GM12878 (cell line): Measurements from ENCODE around the gene BPIFB3. TPM values are rescaled to one million over a fixed set of nuclear protein-coding genes. Genes with fewer than 3 reads are reported as not detected.

Source experiments
- ATAC-seq: fragments of 200-7000 bp; cut with Tn5 transposase; 3 replicates; pipeline ENCODE4 v1.9.1; 2020; ENCODE audit warnings: mild to moderate bottlenecking, moderate library complexity
- BruUV-seq: library from RNA; stranded (reverse); fragments of 400-500 nt; replicated peaks from 2 replicates; lab custom pipeline; 2021; lab: Mats Ljungman, UMichigan
- CTCF ChIA-PET: fragments of 300-600 bp; sonication (Branson Sonifier 250); formaldehyde crosslinking; extraction: SDS; loops from one replicate; lab custom pipeline; 2021; ENCODE audit warnings: inconsistent platforms; lab: Yijun Ruan, JAX
- POLR2A ChIA-PET: fragments of 350-600 bp; formaldehyde crosslinking; extraction: SDS; loops from one replicate; lab custom pipeline; 2021; ENCODE audit warnings: inconsistent platforms; lab: Charles Lee
- RAD21 ChIA-PET: fragments of 300-600 bp; sonication (Branson Sonifier 250); formaldehyde crosslinking; loops from one replicate; lab custom pipeline; 2023; ENCODE audit warnings: antibody characterized with exemption; ENCODE audit not compliant: unreplicated experiment; lab: Charles Lee
- SMC1A ChIA-PET: fragments of 300-600 bp; sonication (Branson Sonifier 250); formaldehyde crosslinking; loops from one replicate; lab custom pipeline; 2023; ENCODE audit not compliant: unreplicated experiment, uncharacterized antibody; lab: Charles Lee
- DNase-seq: peaks from one replicate; pipeline ENCODE4 v3.0.0-alpha.2; 2011; ENCODE audit warnings: low read depth, low spot score
- FAIRE-seq: peaks from 3 replicates; lab custom pipeline; 2011; peaks lifted over from hg19 to GRCh38; lab: Jason Lieb, UNC
- H2AFZ ChIP-seq: 2 replicates; pipeline ENCODE4 v1.6.0; 2011; ENCODE audit warnings: low read depth, low read length, control low read depth; ENCODE audit not compliant: control insufficient read depth
- H3K27ac ChIP-seq: 2 replicates; pipeline ENCODE4 v1.5.1; 2011; ENCODE audit warnings: control low read depth; ENCODE audit not compliant: control insufficient read depth, insufficient read depth
- H3K27me3 ChIP-seq, 2 experiments: replicated peaks in 1 of 2; 2 replicates each; pipeline versions ENCODE4 v1.6.0 to v1.6.1; 2011; ENCODE audit warnings: low read length in 1 of 2; ENCODE audit not compliant: control insufficient read depth in 2 of 2, insufficient read depth in 2 of 2
- H3K36me3 ChIP-seq, 2 experiments: 2 replicates each; pipeline ENCODE4 v1.5.1; 2011; ENCODE audit warnings: low read length in 1 of 2; ENCODE audit not compliant: control insufficient read depth in 2 of 2, insufficient read depth in 2 of 2
- H3K4me1 ChIP-seq: 2 replicates; pipeline ENCODE4 v1.6.1; 2011; ENCODE audit warnings: mild to moderate bottlenecking, low read length, moderate library complexity, mixed read lengths; ENCODE audit not compliant: control insufficient read depth, insufficient read depth
- H3K4me2 ChIP-seq: 2 replicates; pipeline ENCODE4 v1.6.0; 2011; ENCODE audit warnings: control low read depth; ENCODE audit not compliant: control insufficient read depth, insufficient read depth
- H3K4me3 ChIP-seq: fragments of 200-600 bp; sonication (generic); 2 replicates; pipeline ENCODE4 v1.5.1; 2016
- H3K79me2 ChIP-seq: 2 replicates; pipeline ENCODE4 v1.6.0; 2011; ENCODE audit warnings: low read length; ENCODE audit not compliant: control insufficient read depth, insufficient read depth
- H3K9ac ChIP-seq: 2 replicates; pipeline ENCODE4 v1.8.0; 2011; ENCODE audit warnings: low read length, control low read depth, mixed read lengths; ENCODE audit not compliant: control insufficient read depth, insufficient read depth
- H3K9me3 ChIP-seq: replicated peaks from 3 replicates; pipeline ENCODE4 v1.5.1; 2011; ENCODE audit warnings: mild to moderate bottlenecking, low read length; ENCODE audit not compliant: control insufficient read depth, insufficient read depth
- H4K20me1 ChIP-seq: 2 replicates; pipeline ENCODE4 v1.6.0; 2011; ENCODE audit not compliant: control insufficient read depth, insufficient read depth
- CTCF ChIP-seq, 3 experiments: IDR thresholded peaks in 2 of 3; conservative IDR thresholded peaks in 1 of 3; 2 replicates each; pipeline ENCODE4 v1.5.1; 2011; ENCODE audit warnings: low read depth in 3 of 3, low read length in 3 of 3, mild to moderate bottlenecking in 3 of 3, control low read depth in 2 of 3, moderate library complexity in 2 of 3, inconsistent platforms in 1 of 3, mixed read lengths in 1 of 3; ENCODE audit not compliant: control insufficient read depth in 2 of 3, insufficient read depth in 1 of 3; ENCODE audit errors: extremely low read depth in 1 of 3
- CUX1 ChIP-seq: IDR thresholded peaks from 2 replicates; pipeline ENCODE4 v1.6.1; 2012; ENCODE audit warnings: improper control_type of control experiment, low read depth, low read length; ENCODE audit not compliant: insufficient replicate concordance
- EZH2 ChIP-seq: IDR thresholded peaks from 2 replicates; pipeline ENCODE4 v1.6.1; 2012; ENCODE audit warnings: low read depth, mild to moderate bottlenecking, control low read depth, inconsistent platforms, low read length, borderline replicate concordance; ENCODE audit not compliant: control insufficient read depth
- IKZF2 ChIP-seq, 2 experiments: fragments of 450-650 bp; IDR thresholded peaks; 2 replicates each; pipeline ENCODE4 v1.6.1; 2017; ENCODE audit warnings: mild to moderate bottlenecking in 2 of 2, moderate library complexity in 2 of 2
- NFIC ChIP-seq: IDR thresholded peaks from 2 replicates; pipeline ENCODE4 v1.6.1; 2012; ENCODE audit warnings: low read depth, mild to moderate bottlenecking, inconsistent platforms, low read length, moderate library complexity
- PAX5 ChIP-seq: IDR thresholded peaks from 2 replicates; pipeline ENCODE4 v1.6.1; 2011; ENCODE audit warnings: low read depth, low read length, borderline replicate concordance
- POLR2A ChIP-seq: IDR thresholded peaks from 2 replicates; pipeline ENCODE4 v1.6.1; 2011; ENCODE audit warnings: low read depth, mild to moderate bottlenecking, low read length
- SMAD5 ChIP-seq: IDR thresholded peaks from 2 replicates; pipeline ENCODE4 v1.6.1; 2016; ENCODE audit warnings: antibody characterized with exemption, low read depth
- SUZ12 ChIP-seq: fragments of 200-600 bp; sonication (generic); IDR thresholded peaks from one replicate; pipeline ENCODE4 v1.6.1; 2018; ENCODE audit warnings: antibody characterized with exemption, mild to moderate bottlenecking; ENCODE audit not compliant: unreplicated experiment
- WGBS: methylation state at CpG from one replicate; pipeline ENCODE4 v1.1.6; 2016; ENCODE audit warnings: low lambda C conversion rate; ENCODE audit not compliant: insufficient replicate concordance, insufficient coverage; ENCODE audit errors: missing lambda C conversion rate; 5-methylcytosine and 5-hydroxymethylcytosine counted together
- in situ Hi-C: fragments of 300-500 bp; cut with MboI; formaldehyde crosslinking; loops from 9 replicates; pipeline ENCODE4 v1.14.3; 2018; ENCODE audit warnings: mixed read lengths
- intact Hi-C: fragments of 100-400 bp; cut with micrococcal nuclease; formaldehyde crosslinking; loops from one replicate; pipeline ENCODE4 v1.14.2; 2022; ENCODE audit not compliant: unreplicated experiment
- polyA plus RNA-seq, 11 experiments: library from polyadenylated mRNA; depleted of rRNA in 4 of 11; unstranded in 6 of 11; stranded (reverse) in 5 of 11; fragments of >200 nt; fragmentation: Nextera tagmentation in 4 of 11; fragmentation: Illumina TruSeq in 1 of 11; extraction: Ambion mirVana in 4 of 11; extraction: Trizol in 1 of 11; gene quantifications; 1 replicate in 1 of 11; 2 replicates in 10 of 11; pipeline versions ENCODE4 v1.2.1 to v1.2.3, GENCODE V29; 2011 to 2016; ENCODE audit warnings: inconsistent platforms in 2 of 11, missing spikeins in 2 of 11, low read depth in 1 of 11
- total RNA-seq, 4 experiments: library from RNA; depleted of rRNA in 3 of 4; stranded (reverse); fragments of >200 nt in 3 of 4; fragmentation: Illumina TruSeq in 1 of 4; extraction: Trizol in 1 of 4; gene quantifications; 2 replicates each; pipeline versions ENCODE4 v1.2.1 to v1.2.3, GENCODE V29; 2013 to 2021

The BPIFB3 gene
- total and polyA plus RNA-seq, 10 of the 15 experiments (the other 5 are each of a cell fraction or from before 2014, with no cell fraction given) = not detected

GRCh38 chr20:33063271-33063670 lies 9.6 kb downstream of the BPIFB3 start (continued):
- no peak for TF ChIP-seq CUX1

- no peak for FAIRE-seq
- SMC1A ChIA-PET = no interaction called here
- TF ChIP-seq NFIC (no peak), PAX5 (no peak), CUX1 (no peak), IKZF2 (IDR thresholded peaks at IDR 0.05) (no peak), SUZ12 (no peak), SMAD5 (no peak), CTCF (IDR thresholded peaks at IDR 0.05 in 2 of 3, conservative IDR thresholded peaks at IDR 0.05 in 1 of 3; ENCODE audit: control insufficient read depth in 2 of 3, extremely low read depth in 1 of 3, insufficient read depth in 1 of 3, low read depth in 3 of 3, low read length in 3 of 3) (no peak), EZH2 (no peak), POLR2A (no peak)
Observed at GRCh38 chr20:33064572-33065287, 11.0 kb downstream of the BPIFB3 start.

More at GRCh38 chr20:33064572-33065287, 11.0 kb downstream of the BPIFB3 start:
- WGBS = 38% methylated on average over 11 of the region's 11 CpGs
- BruUV-seq = no TSS peak
- Histone ChIP-seq H3K4me3 (no peak overlapping the region), H3K27ac (no peak overlapping the region), H3K79me2 (no peaks in the 10 kb centered on the region), H3K4me2 (no peak overlapping the region), H3K27me3 (no peaks in the 10 kb centered on the region), H3K4me1 (no peaks in the 10 kb centered on the region), H3K36me3 (no peaks in the 10 kb centered on the region), H3K9me3 (no peaks in the 10 kb centered on the region), H2AFZ (no peak overlapping the region), H4K20me1 (no peaks in the 10 kb centered on the region), H3K9ac (no peak overlapping the region)
- ChIA-PET CTCF (no interaction called here), POLR2A (no interaction called here), RAD21 (no interaction called here)
- in situ Hi-C loops = no loop called here
- ATAC-seq = no peak
- intact Hi-C loops = no loop called here
- DNase-seq = no peak
